MM.1S (cell line): ENCODE measurements around the gene GALNTL6.

Experiments
- EZH2 ChIP-seq: fragments of 300-600 bp; sonication (generic); optimal IDR thresholded peaks from 2 replicates; pipeline ENCODE3; 2017; ENCODE audit warnings: low read depth, mild to moderate bottlenecking, antibody characterized with exemption, low read length, mixed read lengths
- TF ChIP-seq, protein P1 (sequence below): fragments of 300-600 bp; sonication (generic); IDR thresholded peaks from 2 replicates; pipeline ENCODE4 v1.5.1; 2016; ENCODE audit warnings: antibody characterized with exemption, low read length, mixed read lengths

DNA sequence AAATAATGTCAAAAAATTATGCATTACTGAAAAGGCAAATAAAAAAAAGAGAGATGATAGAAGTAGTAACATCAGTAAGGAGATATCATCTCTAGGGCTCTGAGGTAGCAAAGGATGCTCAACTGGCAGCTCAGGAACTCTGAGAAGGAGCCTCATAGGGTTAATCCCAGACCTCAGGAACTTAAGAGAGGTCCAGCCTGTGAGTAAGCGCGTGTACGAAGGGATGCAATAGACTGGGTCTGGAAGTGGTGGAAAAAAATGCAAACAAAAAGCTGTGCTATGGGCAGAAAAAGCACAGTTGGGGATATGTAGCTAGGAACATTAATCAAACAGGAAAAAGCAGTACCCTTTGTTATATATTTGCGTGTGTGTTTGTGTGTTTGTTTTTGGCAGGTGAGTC, 282.0 kb downstream of the GALNTL6 start:
- TF ChIP-seq, protein P1, sequence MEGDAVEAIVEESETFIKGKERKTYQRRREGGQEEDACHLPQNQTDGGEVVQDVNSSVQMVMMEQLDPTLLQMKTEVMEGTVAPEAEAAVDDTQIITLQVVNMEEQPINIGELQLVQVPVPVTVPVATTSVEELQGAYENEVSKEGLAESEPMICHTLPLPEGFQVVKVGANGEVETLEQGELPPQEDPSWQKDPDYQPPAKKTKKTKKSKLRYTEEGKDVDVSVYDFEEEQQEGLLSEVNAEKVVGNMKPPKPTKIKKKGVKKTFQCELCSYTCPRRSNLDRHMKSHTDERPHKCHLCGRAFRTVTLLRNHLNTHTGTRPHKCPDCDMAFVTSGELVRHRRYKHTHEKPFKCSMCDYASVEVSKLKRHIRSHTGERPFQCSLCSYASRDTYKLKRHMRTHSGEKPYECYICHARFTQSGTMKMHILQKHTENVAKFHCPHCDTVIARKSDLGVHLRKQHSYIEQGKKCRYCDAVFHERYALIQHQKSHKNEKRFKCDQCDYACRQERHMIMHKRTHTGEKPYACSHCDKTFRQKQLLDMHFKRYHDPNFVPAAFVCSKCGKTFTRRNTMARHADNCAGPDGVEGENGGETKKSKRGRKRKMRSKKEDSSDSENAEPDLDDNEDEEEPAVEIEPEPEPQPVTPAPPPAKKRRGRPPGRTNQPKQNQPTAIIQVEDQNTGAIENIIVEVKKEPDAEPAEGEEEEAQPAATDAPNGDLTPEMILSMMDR = no peak
- TF ChIP-seq EZH2 = no peak
